RWPE2 (cell line): ENCODE measurements around the gene HSPB2.

Experiments
- ATAC-seq: fragments of 200-7000 bp; cut with Tn5 transposase; 3 replicates; pipeline ENCODE4 v1.9.1; 2021; ENCODE audit warnings: low read depth
- DNase-seq: peaks from one replicate; pipeline ENCODE4 v3.0.0-alpha.2; 2020; ENCODE audit warnings: low spot score
- H3K27ac ChIP-seq: fragments of 450-650 bp; 2 replicates; pipeline ENCODE4 v1.5.1; 2017; ENCODE audit warnings: mild to moderate bottlenecking; ENCODE audit not compliant: poor library complexity, severe bottlenecking
- H3K27me3 ChIP-seq: fragments of 250-450 bp; sonication (Bioruptor Pico); 2 replicates; pipeline ENCODE4 v1.5.1; 2021; ENCODE audit warnings: mild to moderate bottlenecking, moderate library complexity; ENCODE audit not compliant: insufficient read depth, poor library complexity, severe bottlenecking
- H3K36me3 ChIP-seq: fragments of 250-450 bp; sonication (Bioruptor Pico); 2 replicates; pipeline ENCODE4 v1.5.1; 2020; ENCODE audit warnings: low read depth, mild to moderate bottlenecking, moderate library complexity
- H3K4me1 ChIP-seq: fragments of 250-450 bp; sonication (Bioruptor Pico); 2 replicates; pipeline ENCODE4 v1.5.1; 2021; ENCODE audit warnings: mild to moderate bottlenecking, moderate library complexity; ENCODE audit not compliant: insufficient read depth, poor library complexity, severe bottlenecking
- H3K4me3 ChIP-seq: fragments of 250-450 bp; sonication (Bioruptor Pico); 2 replicates; pipeline ENCODE4 v1.5.1; 2021; ENCODE audit warnings: mild to moderate bottlenecking, moderate library complexity; ENCODE audit not compliant: severe bottlenecking
- H3K9me3 ChIP-seq: fragments of 250-450 bp; sonication (Bioruptor Pico); 2 replicates; pipeline ENCODE4 v1.5.1; 2021; ENCODE audit warnings: mild to moderate bottlenecking, moderate library complexity; ENCODE audit not compliant: severe bottlenecking
- TF ChIP-seq, protein P1 (sequence below): fragments of 450-650 bp; IDR thresholded peaks from one replicate; pipeline ENCODE4 v1.5.1; 2017; ENCODE audit warnings: mild to moderate bottlenecking, moderate library complexity; ENCODE audit not compliant: poor library complexity, severe bottlenecking

HSPB2 gene

DNA sequence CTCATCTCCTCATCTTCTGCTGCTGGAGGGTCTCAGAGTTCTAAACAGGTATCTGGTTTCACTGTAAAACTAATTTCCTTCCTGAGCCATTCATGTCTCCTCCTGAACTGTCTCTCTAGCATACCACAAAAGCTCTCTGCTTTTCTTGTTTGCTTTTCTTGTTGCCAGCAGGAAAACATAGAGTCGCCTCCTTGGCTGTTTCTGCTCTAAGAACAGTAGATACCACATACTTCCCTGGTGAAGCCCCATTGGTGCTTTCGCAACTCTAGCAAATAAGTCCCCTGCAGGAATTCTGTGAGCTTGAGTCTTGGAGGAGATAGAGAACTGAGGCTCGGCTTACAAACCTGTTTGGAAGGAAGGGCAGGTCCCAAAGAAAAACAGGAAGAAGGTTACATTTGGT, 31.6 kb downstream of the HSPB2 start:
- Histone ChIP-seq H3K9me3 (no peaks in the 10 kb centered on the region), H3K4me3 (no peak overlapping the region), H3K27ac (peak overlapping the region; percentile 97), H3K27me3 (no peaks in the 10 kb centered on the region), H3K36me3 (no peaks in the 10 kb centered on the region), H3K4me1 (peaks cover 43% of the 10 kb centered on the region)
- TF ChIP-seq, protein P1, sequence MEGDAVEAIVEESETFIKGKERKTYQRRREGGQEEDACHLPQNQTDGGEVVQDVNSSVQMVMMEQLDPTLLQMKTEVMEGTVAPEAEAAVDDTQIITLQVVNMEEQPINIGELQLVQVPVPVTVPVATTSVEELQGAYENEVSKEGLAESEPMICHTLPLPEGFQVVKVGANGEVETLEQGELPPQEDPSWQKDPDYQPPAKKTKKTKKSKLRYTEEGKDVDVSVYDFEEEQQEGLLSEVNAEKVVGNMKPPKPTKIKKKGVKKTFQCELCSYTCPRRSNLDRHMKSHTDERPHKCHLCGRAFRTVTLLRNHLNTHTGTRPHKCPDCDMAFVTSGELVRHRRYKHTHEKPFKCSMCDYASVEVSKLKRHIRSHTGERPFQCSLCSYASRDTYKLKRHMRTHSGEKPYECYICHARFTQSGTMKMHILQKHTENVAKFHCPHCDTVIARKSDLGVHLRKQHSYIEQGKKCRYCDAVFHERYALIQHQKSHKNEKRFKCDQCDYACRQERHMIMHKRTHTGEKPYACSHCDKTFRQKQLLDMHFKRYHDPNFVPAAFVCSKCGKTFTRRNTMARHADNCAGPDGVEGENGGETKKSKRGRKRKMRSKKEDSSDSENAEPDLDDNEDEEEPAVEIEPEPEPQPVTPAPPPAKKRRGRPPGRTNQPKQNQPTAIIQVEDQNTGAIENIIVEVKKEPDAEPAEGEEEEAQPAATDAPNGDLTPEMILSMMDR: no peak
- ATAC-seq: no peak
- DNase-seq: no peak

DNA sequence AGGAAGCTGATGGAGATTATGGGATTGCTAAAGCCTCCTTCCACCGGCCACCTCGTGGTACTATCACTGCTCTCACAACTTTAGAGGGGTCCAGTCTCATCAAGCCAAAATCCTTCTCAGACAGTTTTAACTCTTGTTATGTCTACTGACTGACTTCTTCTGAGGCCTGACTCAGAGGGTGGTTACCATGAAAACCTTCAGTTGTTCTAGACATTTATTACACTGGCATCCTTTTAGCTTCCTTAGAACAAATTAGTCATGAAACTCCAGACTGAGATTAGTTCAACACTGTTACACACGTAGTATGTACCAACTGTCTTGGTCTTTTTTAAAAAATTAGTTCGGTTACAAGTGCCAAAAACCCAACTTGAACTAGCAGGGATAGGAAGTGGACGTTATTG, 32.1 kb downstream of the HSPB2 start:
- DNase-seq: no peak
- Histone ChIP-seq H3K4me1 (peaks cover 39% of the 10 kb centered on the region), H3K36me3 (no peaks in the 10 kb centered on the region), H3K27ac (peak overlapping the region; percentile 97), H3K9me3 (no peaks in the 10 kb centered on the region), H3K4me3 (no peak overlapping the region), H3K27me3 (no peaks in the 10 kb centered on the region)
- ATAC-seq: peak; percentile 73
- TF ChIP-seq, protein P1: no peak

DNA sequence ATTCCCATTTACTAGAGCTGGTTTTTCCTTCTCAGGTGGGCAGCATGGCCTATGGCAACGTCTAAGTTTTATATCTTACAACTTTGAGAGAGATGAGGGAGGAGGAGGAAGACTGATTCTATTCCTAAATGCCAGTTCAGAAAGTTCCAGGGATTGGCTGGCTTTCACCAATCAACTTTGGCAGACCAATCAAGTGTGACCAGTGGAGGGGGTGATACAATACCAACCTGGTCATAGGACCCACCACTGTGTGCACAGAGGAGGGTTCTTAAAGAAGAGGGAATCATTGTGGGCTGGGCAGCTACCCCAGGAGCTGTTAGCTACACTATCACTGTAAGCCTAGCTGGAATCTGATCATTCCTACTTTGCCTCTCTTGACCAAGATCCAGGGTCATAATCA, 32.7 kb downstream of the HSPB2 start:
- H3K27me3 ChIP-seq: no peaks in the 10 kb centered on the region
- peaks cover 35% of the 10 kb centered on the region for H3K4me1 ChIP-seq
- no peaks in the 10 kb centered on the region for H3K9me3 ChIP-seq
- no peak overlapping the region for H3K4me3 ChIP-seq
- no peaks in the 10 kb centered on the region for H3K36me3 ChIP-seq
- TF ChIP-seq, protein P1: no peak
- no peak for DNase-seq
- peak overlapping the region; percentile 97 for H3K27ac ChIP-seq
- no peak for ATAC-seq

DNA sequence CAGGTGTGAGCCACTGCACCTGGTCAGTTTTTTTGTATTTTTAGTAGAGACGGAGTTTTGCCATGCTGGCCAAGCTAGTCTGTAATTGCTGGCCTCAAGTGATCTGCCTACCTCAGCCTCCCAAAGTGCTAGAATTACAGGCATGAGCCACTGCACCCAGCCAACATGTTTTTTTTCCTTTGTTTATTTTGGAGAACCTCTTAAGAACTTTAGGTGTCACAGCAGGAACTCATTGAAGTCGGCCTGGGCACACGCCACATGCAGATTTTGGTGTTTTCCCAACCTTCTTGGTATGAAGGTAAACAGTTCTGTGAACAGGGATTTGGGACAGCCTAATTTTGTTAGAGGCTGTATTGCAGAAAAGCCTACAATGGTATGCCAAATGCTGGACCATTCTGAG, 34.0 kb downstream of the HSPB2 start:
- Histone ChIP-seq H3K36me3 (no peaks in the 10 kb centered on the region), H3K9me3 (peaks cover 5% of the 10 kb centered on the region), H3K27ac (peak overlapping the region; percentile 97), H3K4me1 (peaks cover 35% of the 10 kb centered on the region), H3K27me3 (no peaks in the 10 kb centered on the region), H3K4me3 (no peak overlapping the region)
- DNase-seq (no peak), ATAC-seq (no peak)
- TF ChIP-seq, protein P1: no peak

DNA sequence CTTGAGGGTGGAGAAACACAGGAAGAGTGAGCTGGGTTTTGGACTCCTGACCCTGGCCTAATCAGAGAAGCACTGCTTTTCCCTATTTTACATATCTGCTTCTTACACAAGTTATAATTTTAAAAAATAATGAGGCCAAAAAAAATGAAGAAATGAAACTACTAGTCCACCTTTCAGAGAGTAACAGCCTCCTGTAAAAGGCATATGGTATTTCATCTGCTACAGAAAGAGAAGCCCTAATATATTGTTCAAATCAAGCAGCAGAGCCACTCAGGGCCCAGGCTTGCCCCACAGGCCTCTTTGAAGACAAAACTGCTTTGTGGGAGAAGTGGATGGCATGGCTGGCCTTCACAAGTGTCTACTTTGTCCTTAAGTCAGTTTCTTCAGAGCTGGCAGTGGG, 34.6 kb downstream of the HSPB2 start:
- no peak overlapping the region for H3K27ac ChIP-seq
- no peaks in the 10 kb centered on the region for H3K27me3 ChIP-seq
- DNase-seq (no peak), ATAC-seq (no peak)
- TF ChIP-seq, protein P1: no peak
- no peak overlapping the region for H3K4me3 ChIP-seq
- H3K4me1 ChIP-seq: peaks cover 33% of the 10 kb centered on the region
- peaks cover 5% of the 10 kb centered on the region for H3K9me3 ChIP-seq
- no peaks in the 10 kb centered on the region for H3K36me3 ChIP-seq
